Panc1 (cell line): ENCODE results near the gene EHBP1L1. TPM values are rescaled to one million over a fixed set of nuclear protein-coding genes. Genes with fewer than 3 reads are reported as not detected.

Experiments
- ATAC-seq: fragments of 200-7000 bp; cut with Tn5 transposase; 2 replicates; pipeline ENCODE4 v1.9.1; 2020; ENCODE audit warnings: mild to moderate bottlenecking, moderate library complexity
- BruUV-seq: library from RNA; stranded (reverse); fragments of 400-500 nt; replicated peaks from 2 replicates; lab custom pipeline; 2021; lab: Mats Ljungman, UMichigan
- CTCF ChIA-PET: fragments of 300-600 bp; sonication (Branson Sonifier 250); formaldehyde crosslinking; loops from one replicate; lab custom pipeline; 2022; ENCODE audit warnings: antibody characterized with exemption; lab: Charles Lee
- POLR2A ChIA-PET: fragments of 300-600 bp; sonication (Branson Sonifier 250); formaldehyde crosslinking; loops from one replicate; lab custom pipeline; 2022; ENCODE audit warnings: antibody characterized with exemption; lab: Charles Lee
- DNase-seq: peaks from one replicate; pipeline ENCODE4 v3.0.0-alpha.2; 2010; ENCODE audit warnings: low read depth, low spot score
- H3K27ac ChIP-seq: 2 replicates; pipeline ENCODE4 v1.5.1; 2011; ENCODE audit warnings: mild to moderate bottlenecking, low read length, inconsistent platforms
- H3K27me3 ChIP-seq: fragments of 200-500 bp; sonication (Bioruptor generic); 2 replicates; pipeline ENCODE4 v1.6.0; 2014; ENCODE audit warnings: low read length, inconsistent platforms; ENCODE audit not compliant: control insufficient read depth, insufficient read depth
- H3K36me3 ChIP-seq: fragments of 200-500 bp; sonication (Bioruptor generic); 2 replicates; pipeline ENCODE4 v1.5.1; 2014; ENCODE audit warnings: inconsistent platforms, mild to moderate bottlenecking, low read length, moderate library complexity; ENCODE audit not compliant: control insufficient read depth, insufficient read depth
- H3K4me1 ChIP-seq: 2 replicates; pipeline ENCODE4 v1.5.1; 2011; ENCODE audit warnings: inconsistent platforms, mild to moderate bottlenecking, low read length, moderate library complexity; ENCODE audit not compliant: control insufficient read depth, insufficient read depth
- H3K4me3 ChIP-seq, 2 experiments: 2 replicates each; pipeline ENCODE4 v1.5.1; 2011 to 2012; ENCODE audit warnings: low read depth in 2 of 2, low read length in 2 of 2, mild to moderate bottlenecking in 2 of 2, inconsistent platforms in 1 of 2, moderate library complexity in 1 of 2
- H3K9me3 ChIP-seq: fragments of 200-500 bp; sonication (Bioruptor generic); 2 replicates; pipeline ENCODE4 v1.5.1; 2014; ENCODE audit warnings: low read depth, mild to moderate bottlenecking, inconsistent platforms, low read length, moderate library complexity; ENCODE audit not compliant: control insufficient read depth, insufficient read depth
- POLR2AphosphoS5 ChIP-seq: IDR thresholded peaks from 2 replicates; pipeline ENCODE4 v1.6.1; 2012; ENCODE audit warnings: mild to moderate bottlenecking, low read depth, low read length, moderate library complexity
- SIN3A ChIP-seq: IDR thresholded peaks from 2 replicates; pipeline ENCODE4 v1.6.1; 2012; ENCODE audit warnings: low read depth, mild to moderate bottlenecking, low read length, moderate library complexity, borderline replicate concordance; ENCODE audit not compliant: insufficient read depth
- TCF7L2 ChIP-seq: IDR thresholded peaks from 2 replicates; pipeline ENCODE4 v1.6.1; 2011; ENCODE audit warnings: mild to moderate bottlenecking, low read depth, low read length, inconsistent platforms
- in situ Hi-C: cut with HindIII; loops from 2 replicates; pipeline ENCODE4 v1.10.0; 2016; ENCODE audit warnings: low sequenced_read_pairs, low pct_unique_long_range_greater_than_20kb
- intact Hi-C: fragments of 100-400 bp; cut with micrococcal nuclease; formaldehyde crosslinking; loops from one replicate; pipeline ENCODE4 v1.10.0; 2022; ENCODE audit not compliant: unreplicated experiment
- total RNA-seq: library from RNA; stranded (reverse); gene quantifications from one replicate; pipeline ENCODE4 v1.2.1, GENCODE V29; 2021; ENCODE audit not compliant: unreplicated experiment
- TF ChIP-seq, protein P1 (sequence below): fragments of 450-650 bp; IDR thresholded peaks from 2 replicates; pipeline ENCODE4 v1.5.1; 2017; ENCODE audit warnings: mild to moderate bottlenecking
- TF ChIP-seq, protein P2 (sequence below), 2 experiments: IDR thresholded peaks; 2 replicates each; pipeline ENCODE4 v1.6.1; 2011 to 2012; ENCODE audit warnings: low read depth in 2 of 2, control low read depth in 1 of 2, low read length in 1 of 2, mild to moderate bottlenecking in 1 of 2, moderate library complexity in 1 of 2; ENCODE audit not compliant: insufficient read depth in 1 of 2

Gene EHBP1L1
- total RNA-seq, 1 experiment from 2014 or later: 108 TPM

DNA sequence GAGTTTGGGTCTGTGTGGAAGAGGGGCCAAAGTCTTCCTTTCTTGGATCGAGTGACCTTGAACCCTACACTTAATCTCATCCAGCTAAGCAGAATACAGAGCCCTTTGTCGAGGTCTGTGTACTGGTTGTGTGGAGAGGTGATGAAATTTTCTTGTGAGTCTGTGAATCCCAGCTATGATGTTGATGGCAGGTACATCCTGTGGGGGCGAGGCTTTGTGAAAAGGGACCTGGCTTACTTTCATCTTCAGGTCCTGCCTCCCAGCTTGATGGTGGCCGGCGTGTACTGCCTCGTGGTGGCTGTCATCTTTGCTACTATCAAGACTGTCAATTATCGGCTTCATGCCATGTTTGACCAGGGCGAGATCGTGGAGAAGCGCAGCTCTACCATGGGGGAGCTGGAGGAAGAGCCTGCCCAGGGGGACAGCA, 40.7 kb downstream of the EHBP1L1 start:
- peaks cover 28% of the 10 kb centered on the region for H3K4me1 ChIP-seq
- ChIA-PET POLR2A (no interaction called here), CTCF (no interaction called here)
- intact Hi-C loops (no loop called here), in situ Hi-C loops (no loop called here)
- BruUV-seq: no TSS peak
- DNase-seq (no peak), ATAC-seq (no peak)
- TF ChIP-seq, protein P1, sequence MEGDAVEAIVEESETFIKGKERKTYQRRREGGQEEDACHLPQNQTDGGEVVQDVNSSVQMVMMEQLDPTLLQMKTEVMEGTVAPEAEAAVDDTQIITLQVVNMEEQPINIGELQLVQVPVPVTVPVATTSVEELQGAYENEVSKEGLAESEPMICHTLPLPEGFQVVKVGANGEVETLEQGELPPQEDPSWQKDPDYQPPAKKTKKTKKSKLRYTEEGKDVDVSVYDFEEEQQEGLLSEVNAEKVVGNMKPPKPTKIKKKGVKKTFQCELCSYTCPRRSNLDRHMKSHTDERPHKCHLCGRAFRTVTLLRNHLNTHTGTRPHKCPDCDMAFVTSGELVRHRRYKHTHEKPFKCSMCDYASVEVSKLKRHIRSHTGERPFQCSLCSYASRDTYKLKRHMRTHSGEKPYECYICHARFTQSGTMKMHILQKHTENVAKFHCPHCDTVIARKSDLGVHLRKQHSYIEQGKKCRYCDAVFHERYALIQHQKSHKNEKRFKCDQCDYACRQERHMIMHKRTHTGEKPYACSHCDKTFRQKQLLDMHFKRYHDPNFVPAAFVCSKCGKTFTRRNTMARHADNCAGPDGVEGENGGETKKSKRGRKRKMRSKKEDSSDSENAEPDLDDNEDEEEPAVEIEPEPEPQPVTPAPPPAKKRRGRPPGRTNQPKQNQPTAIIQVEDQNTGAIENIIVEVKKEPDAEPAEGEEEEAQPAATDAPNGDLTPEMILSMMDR: no peak
- TF ChIP-seq SIN3A (no peak), TCF7L2 (no peak), POLR2AphosphoS5 (no peak)
- TF ChIP-seq, protein P2, sequence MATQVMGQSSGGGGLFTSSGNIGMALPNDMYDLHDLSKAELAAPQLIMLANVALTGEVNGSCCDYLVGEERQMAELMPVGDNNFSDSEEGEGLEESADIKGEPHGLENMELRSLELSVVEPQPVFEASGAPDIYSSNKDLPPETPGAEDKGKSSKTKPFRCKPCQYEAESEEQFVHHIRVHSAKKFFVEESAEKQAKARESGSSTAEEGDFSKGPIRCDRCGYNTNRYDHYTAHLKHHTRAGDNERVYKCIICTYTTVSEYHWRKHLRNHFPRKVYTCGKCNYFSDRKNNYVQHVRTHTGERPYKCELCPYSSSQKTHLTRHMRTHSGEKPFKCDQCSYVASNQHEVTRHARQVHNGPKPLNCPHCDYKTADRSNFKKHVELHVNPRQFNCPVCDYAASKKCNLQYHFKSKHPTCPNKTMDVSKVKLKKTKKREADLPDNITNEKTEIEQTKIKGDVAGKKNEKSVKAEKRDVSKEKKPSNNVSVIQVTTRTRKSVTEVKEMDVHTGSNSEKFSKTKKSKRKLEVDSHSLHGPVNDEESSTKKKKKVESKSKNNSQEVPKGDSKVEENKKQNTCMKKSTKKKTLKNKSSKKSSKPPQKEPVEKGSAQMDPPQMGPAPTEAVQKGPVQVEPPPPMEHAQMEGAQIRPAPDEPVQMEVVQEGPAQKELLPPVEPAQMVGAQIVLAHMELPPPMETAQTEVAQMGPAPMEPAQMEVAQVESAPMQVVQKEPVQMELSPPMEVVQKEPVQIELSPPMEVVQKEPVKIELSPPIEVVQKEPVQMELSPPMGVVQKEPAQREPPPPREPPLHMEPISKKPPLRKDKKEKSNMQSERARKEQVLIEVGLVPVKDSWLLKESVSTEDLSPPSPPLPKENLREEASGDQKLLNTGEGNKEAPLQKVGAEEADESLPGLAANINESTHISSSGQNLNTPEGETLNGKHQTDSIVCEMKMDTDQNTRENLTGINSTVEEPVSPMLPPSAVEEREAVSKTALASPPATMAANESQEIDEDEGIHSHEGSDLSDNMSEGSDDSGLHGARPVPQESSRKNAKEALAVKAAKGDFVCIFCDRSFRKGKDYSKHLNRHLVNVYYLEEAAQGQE (IDR thresholded peaks at IDR 0.05; ENCODE audit: insufficient read depth in 1 of 2, low read depth in 2 of 2, low read length in 1 of 2): no peak
- H3K27me3 ChIP-seq: no peaks in the 10 kb centered on the region
- peak overlapping the region; percentile 88 to 97 for H3K4me3 ChIP-seq
- peak overlapping the region; percentile 84 for H3K27ac ChIP-seq
- no peaks in the 10 kb centered on the region for H3K9me3 ChIP-seq
- peaks cover 19% of the 10 kb centered on the region for H3K36me3 ChIP-seq

- ATAC-seq: no peak
- in situ Hi-C loops: no loop called here
Measured at GRCh38 chr11:65617136-65617850, 41.4 kb downstream of the EHBP1L1 start.

More at GRCh38 chr11:65617136-65617850, 41.4 kb downstream of the EHBP1L1 start:
- no peaks in the 10 kb centered on the region for H3K9me3 ChIP-seq
- POLR2A ChIA-PET: no interaction called here
- H3K4me3 ChIP-seq: peak overlapping the region; percentile 88 to 97
- H3K27me3 ChIP-seq: no peaks in the 10 kb centered on the region
- DNase-seq: no peak
- TSS peak; percentile 74 for BruUV-seq
- TF ChIP-seq POLR2AphosphoS5: no peak
- TF ChIP-seq, protein P1: no peak
- TF ChIP-seq TCF7L2: no peak
- TF ChIP-seq, protein P2 (IDR thresholded peaks at IDR 0.05; ENCODE audit: insufficient read depth in 1 of 2, low read depth in 2 of 2, low read length in 1 of 2): no peak
- TF ChIP-seq SIN3A: no peak
- intact Hi-C loops: no loop called here
- CTCF ChIA-PET: no interaction called here
- H3K36me3 ChIP-seq: peaks cover 19% of the 10 kb centered on the region
- peak overlapping the region; percentile 84 for H3K27ac ChIP-seq
- H3K4me1 ChIP-seq: peaks cover 20% of the 10 kb centered on the region
